Measurements from ENCODE around the gene STYXL1.

- TF ChIP-seq CTCF (IDR thresholded peaks at IDR 0.05; ENCODE audit: low read depth, low read length, poor library complexity, severe bottlenecking), result no peak
- TF ChIP-seq EZH2phosphoT487 (IDR thresholded peaks at IDR 0.05; ENCODE audit: borderline replicate concordance, low read length), result no peak
Measured at GRCh38 chr7:76077435-76077834, 29.6 kb upstream of the STYXL1 start.
